DND-41 (cell line): Measurements from ENCODE around the gene PCGF2.

Experiments
- ATAC-seq: fragments of 200-7000 bp; cut with Tn5 transposase; 3 replicates; pipeline ENCODE4 v1.9.1; 2021; ENCODE audit warnings: low read depth; ENCODE audit not compliant: insufficient read depth
- DNase-seq: peaks from one replicate; pipeline ENCODE4 v3.0.0-alpha.2; 2020
- H2AFZ ChIP-seq: 2 replicates; pipeline ENCODE4 v1.6.0; 2012; ENCODE audit warnings: low read depth, low read length
- H3K27ac ChIP-seq: 2 replicates; pipeline ENCODE4 v1.5.1; 2012; ENCODE audit warnings: low read length, inconsistent platforms
- H3K27me3 ChIP-seq: fragments of 200-600 bp; sonication (generic); 2 replicates; pipeline ENCODE4 v1.6.0; 2012; ENCODE audit warnings: low read length, mild to moderate bottlenecking, inconsistent platforms; ENCODE audit not compliant: insufficient read depth, poor library complexity
- H3K36me3 ChIP-seq: 2 replicates; pipeline ENCODE4 v1.5.1; 2012; ENCODE audit warnings: low read length, inconsistent platforms; ENCODE audit not compliant: insufficient read depth
- H3K4me1 ChIP-seq: 2 replicates; pipeline ENCODE4 v1.5.1; 2012; ENCODE audit warnings: mild to moderate bottlenecking, low read length; ENCODE audit not compliant: insufficient read depth
- H3K4me2 ChIP-seq: 2 replicates; pipeline ENCODE4 v1.6.0; 2012; ENCODE audit warnings: mild to moderate bottlenecking, moderate library complexity, low read length, inconsistent platforms; ENCODE audit not compliant: insufficient read depth
- H3K4me3 ChIP-seq, 2 experiments: fragments of 200-600 bp in 1 of 2; shearing (Covaris generic) in 1 of 2; 2 replicates each; pipeline ENCODE4 v1.5.1; 2012 to 2016; ENCODE audit warnings: inconsistent platforms in 2 of 2, low read length in 2 of 2, mild to moderate bottlenecking in 2 of 2, low read depth in 1 of 2, moderate library complexity in 1 of 2
- H3K79me2 ChIP-seq: 2 replicates; pipeline ENCODE4 v1.6.0; 2012; ENCODE audit warnings: low read length, inconsistent platforms; ENCODE audit not compliant: insufficient read depth
- H3K9ac ChIP-seq: 2 replicates; pipeline ENCODE4 v1.6.0; 2012; ENCODE audit warnings: low read depth, mild to moderate bottlenecking, inconsistent platforms, low read length, moderate library complexity
- H3K9me3 ChIP-seq: 2 replicates; pipeline ENCODE4 v1.5.1; 2012; ENCODE audit warnings: low read length, moderate library complexity, mild to moderate bottlenecking, inconsistent platforms; ENCODE audit not compliant: insufficient read depth, severe bottlenecking
- H4K20me1 ChIP-seq: 2 replicates; pipeline ENCODE4 v1.6.0; 2012; ENCODE audit warnings: low read length; ENCODE audit not compliant: insufficient read depth
- CTCF ChIP-seq: IDR thresholded peaks from 2 replicates; pipeline ENCODE4 v1.5.1; 2012; ENCODE audit warnings: borderline replicate concordance, low read length, moderate library complexity, mild to moderate bottlenecking; ENCODE audit not compliant: poor library complexity, severe bottlenecking; ENCODE audit errors: extremely low read depth
- EZH2 ChIP-seq: IDR thresholded peaks from 3 replicates; pipeline ENCODE4 v1.6.1; 2012; ENCODE audit warnings: borderline replicate concordance, low read depth, mild to moderate bottlenecking, moderate library complexity, low read length, inconsistent platforms; ENCODE audit not compliant: severe bottlenecking

Gene PCGF2

GRCh38 chr17:38768417-38768816 lies 20.3 kb upstream of the PCGF2 start:
- Histone ChIP-seq H3K27ac (no peak overlapping the region), H3K79me2 (no peaks in the 10 kb centered on the region), H3K9ac (no peak overlapping the region), H3K9me3 (no peaks in the 10 kb centered on the region), H3K36me3 (peaks cover 97% of the 10 kb centered on the region), H3K4me1 (no peaks in the 10 kb centered on the region), H2AFZ (no peak overlapping the region), H3K4me2 (no peak overlapping the region), H3K27me3 (no peaks in the 10 kb centered on the region), H3K4me3 (no peak overlapping the region), H4K20me1 (peaks cover 32% of the 10 kb centered on the region)
- no peak for DNase-seq
- no peak for ATAC-seq
- no peak for TF ChIP-seq EZH2
- no peak for TF ChIP-seq CTCF

GRCh38 chr17:38766341-38766740 lies 18.2 kb upstream of the PCGF2 start:
- peaks cover 32% of the 10 kb centered on the region for H4K20me1 ChIP-seq
- H3K9me3 ChIP-seq = no peaks in the 10 kb centered on the region
- no peak overlapping the region for H3K4me3 ChIP-seq
- no peak overlapping the region for H3K27ac ChIP-seq
- peaks cover 93% of the 10 kb centered on the region for H3K36me3 ChIP-seq
- ATAC-seq = no peak
- no peak overlapping the region for H2AFZ ChIP-seq
- H3K4me2 ChIP-seq = no peak overlapping the region
- H3K4me1 ChIP-seq = no peaks in the 10 kb centered on the region
- no peak overlapping the region for H3K9ac ChIP-seq
- H3K79me2 ChIP-seq = no peaks in the 10 kb centered on the region
- no peak for TF ChIP-seq EZH2
- TF ChIP-seq CTCF = no peak
- H3K27me3 ChIP-seq = no peaks in the 10 kb centered on the region
- DNase-seq = no peak

- no peak for ATAC-seq
- no peak for TF ChIP-seq CTCF
- TF ChIP-seq EZH2 = no peak
- Histone ChIP-seq H3K27me3 (no peaks in the 10 kb centered on the region), H2AFZ (no peak overlapping the region), H3K4me1 (no peaks in the 10 kb centered on the region; the same call in 1 of the 2 replicates), H3K79me2 (peaks cover 2% of the 10 kb centered on the region; the same call in 1 of the 2 replicates), H3K4me3 (no peak overlapping the region), H3K4me2 (no peak overlapping the region), H3K9ac (no peak overlapping the region), H3K9me3 (no peaks in the 10 kb centered on the region), H4K20me1 (peaks cover 28% of the 10 kb centered on the region; the same call in 1 of the 2 replicates), H3K36me3 (peaks cover 90% of the 10 kb centered on the region), H3K27ac (no peak overlapping the region)
- DNase-seq = no peak
Observed at GRCh38 chr17:38762231-38762630, 14.1 kb upstream of the PCGF2 start.

- Histone ChIP-seq H4K20me1 (peaks cover 25% of the 10 kb centered on the region; the same call in 1 of the 2 replicates), H3K27ac (no peak overlapping the region), H3K36me3 (peaks cover 91% of the 10 kb centered on the region), H3K27me3 (no peaks in the 10 kb centered on the region), H3K9me3 (no peaks in the 10 kb centered on the region), H3K79me2 (peaks cover 6% of the 10 kb centered on the region; the same call in 1 of the 2 replicates), H2AFZ (no peak overlapping the region), H3K4me3 (no peak overlapping the region), H3K4me2 (no peak overlapping the region), H3K9ac (no peak overlapping the region), H3K4me1 (no peaks in the 10 kb centered on the region; the same call in 1 of the 2 replicates)
- DNase-seq = peak; percentile 53
- TF ChIP-seq CTCF (peak; percentile 63), EZH2 (no peak)
- peak; percentile 69 for ATAC-seq
Observed at GRCh38 chr17:38761612-38762011, 13.5 kb upstream of the PCGF2 start.
